Measurements from ENCODE around the gene ATF5.
"Not testable (repeated sequence)": the region's sequence is repeated elsewhere in the genome, so short reads cannot be mapped to it uniquely, and the experiment has no call there.

The ATF5 gene

GRCh38 chr19:49923055-49924003 is 5.7 kb upstream of the ATF5 start:
- no peak for DNase-seq (ENCODE audit: low read depth, low spot score)

DNA sequence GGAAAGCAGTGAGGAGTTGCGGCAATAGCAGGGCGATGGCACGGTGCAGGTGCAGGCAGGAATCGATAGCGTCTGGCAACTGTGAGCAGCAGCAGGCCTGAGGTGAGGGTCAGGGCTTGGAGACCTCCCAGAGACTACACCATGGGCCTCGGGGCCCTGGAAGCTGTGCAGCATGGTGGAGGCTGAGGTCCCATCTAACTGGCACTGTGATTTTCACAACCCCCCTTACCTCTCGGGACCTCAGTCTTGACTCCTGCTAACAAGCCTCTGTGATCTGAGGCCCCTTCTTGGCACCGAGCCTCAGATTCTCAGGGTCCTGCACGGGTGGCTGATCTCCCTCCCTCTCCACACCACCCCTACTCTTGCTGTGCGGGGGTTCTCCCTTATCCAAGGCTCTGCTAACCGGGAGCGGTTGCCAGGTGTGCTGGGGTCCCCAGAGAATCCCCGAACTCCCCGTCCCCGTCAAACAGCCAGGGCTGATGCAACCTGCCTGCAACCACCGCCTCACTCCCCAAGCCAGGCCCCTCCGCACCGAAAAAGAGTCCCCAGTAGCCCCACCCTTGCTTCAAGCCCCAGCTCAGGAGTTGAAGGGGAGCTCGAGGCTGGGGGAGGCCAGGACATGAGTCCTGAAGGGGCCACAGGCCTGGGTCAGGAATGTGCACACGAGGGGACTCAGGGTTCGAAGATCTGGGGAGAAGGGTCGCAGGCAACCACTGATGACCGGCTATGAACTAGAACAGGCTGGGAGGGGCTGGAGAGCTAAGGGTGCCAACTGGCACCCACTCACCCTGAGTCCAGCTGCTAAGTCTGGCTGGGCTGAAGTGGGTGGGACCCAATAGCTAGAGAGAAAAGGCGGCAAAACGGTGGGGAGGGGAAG is 4.8 kb upstream of the ATF5 start:
- DNase-seq (ENCODE audit: low read depth, low spot score) = no peak

- DNase-seq (ENCODE audit: low read depth, low spot score) = not testable (repeated sequence)
These were observed 4.2 kb upstream of the ATF5 start for GRCh38 chr19:49924881-49925210.

DNA sequence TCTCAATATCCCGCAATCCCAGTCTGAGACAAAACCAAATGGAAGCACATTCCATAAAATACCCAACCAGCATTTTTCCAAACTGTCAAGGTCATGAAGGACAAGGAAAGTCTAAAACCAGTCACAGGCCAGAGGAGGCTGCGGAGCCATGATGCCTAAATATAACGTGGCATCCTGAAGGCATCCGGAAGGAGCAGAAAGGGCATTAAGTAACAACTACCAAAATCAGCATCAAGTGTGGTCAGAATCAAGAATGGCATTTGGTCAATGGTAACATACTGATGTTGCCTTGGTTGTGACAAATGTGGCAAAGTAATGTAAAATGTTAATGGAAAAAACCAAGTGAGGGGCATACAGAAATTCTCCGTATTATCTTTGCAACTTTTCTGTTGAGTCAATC is 3.5 kb upstream of the ATF5 start:
- DNase-seq (ENCODE audit: low read depth, low spot score) = no peak

GRCh38 chr19:49926515-49926914 is 2.5 kb upstream of the ATF5 start:
- no peak for DNase-seq (ENCODE audit: low read depth, low spot score)

DNA sequence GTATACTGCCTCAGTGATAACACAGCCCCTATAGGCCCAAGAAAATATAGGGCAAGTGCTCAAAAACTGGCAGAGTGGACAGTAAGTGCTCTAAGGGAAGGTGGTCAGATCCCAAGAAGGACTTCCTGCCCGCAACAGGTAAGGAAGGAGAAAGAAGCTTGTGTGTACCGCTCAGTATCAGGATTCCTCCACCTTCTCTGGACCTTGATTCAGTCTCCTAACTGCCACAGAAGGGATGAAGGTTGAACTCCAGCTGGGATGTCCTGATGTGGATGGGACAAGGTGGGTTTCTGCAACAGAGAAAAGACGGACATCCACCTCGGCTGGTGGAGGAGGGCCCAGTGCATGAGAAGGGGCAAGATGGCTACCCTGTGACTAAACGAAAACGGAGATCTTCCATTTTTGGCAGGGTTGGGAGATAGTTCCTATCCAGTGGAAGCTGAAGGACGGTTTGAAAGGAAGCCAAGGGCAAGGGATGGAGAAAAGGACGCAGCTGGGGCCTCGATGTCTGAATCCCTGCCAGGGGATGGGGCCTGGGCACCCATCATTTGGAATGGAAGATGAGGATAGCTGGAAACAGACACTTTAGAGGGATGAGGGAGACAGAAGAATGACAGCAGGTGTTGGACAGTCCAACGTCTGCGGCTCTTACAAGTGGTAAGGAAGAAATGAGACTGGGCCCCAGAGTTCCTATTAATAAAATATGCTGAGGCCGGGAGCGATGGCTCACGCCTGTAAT is 1.3 kb upstream of the ATF5 start:
- no peak for DNase-seq (ENCODE audit: low read depth, low spot score)

GRCh38 chr19:49929611-49930482 is 842 bp downstream of the ATF5 start:
- DNase-seq (ENCODE audit: low read depth, low spot score) = peak; percentile 82

DNA sequence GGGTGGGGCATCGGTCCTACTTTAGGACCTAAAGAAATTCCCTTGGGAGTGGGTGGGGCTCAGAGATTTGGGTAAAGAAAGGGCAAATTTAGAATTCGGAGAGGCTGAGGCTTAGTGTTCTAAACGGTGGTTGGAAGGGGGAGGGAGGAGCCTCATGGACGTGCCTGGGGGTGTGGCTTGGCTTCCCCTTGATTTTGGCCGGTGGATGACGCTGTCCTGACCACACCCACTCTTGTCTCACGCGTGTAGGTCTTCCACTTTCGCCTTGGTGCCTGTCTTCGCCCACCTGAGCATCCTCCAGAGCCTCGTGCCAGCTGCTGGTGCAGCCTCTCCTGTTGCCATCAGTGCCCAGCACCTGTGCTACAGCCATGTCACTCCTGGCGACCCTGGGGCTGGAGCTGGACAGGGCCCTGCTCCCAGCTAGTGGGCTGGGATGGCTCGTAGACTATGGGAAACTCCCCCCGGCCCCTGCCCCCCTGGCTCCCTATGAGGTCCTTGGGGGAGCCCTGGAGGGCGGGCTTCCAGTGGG is 1.5 kb downstream of the ATF5 start:
- no peak for DNase-seq (ENCODE audit: low read depth, low spot score)

- DNase-seq (ENCODE audit: low read depth, low spot score) = no peak
These were observed 2.5 kb downstream of the ATF5 start for GRCh38 chr19:49931293-49932040.

DNA sequence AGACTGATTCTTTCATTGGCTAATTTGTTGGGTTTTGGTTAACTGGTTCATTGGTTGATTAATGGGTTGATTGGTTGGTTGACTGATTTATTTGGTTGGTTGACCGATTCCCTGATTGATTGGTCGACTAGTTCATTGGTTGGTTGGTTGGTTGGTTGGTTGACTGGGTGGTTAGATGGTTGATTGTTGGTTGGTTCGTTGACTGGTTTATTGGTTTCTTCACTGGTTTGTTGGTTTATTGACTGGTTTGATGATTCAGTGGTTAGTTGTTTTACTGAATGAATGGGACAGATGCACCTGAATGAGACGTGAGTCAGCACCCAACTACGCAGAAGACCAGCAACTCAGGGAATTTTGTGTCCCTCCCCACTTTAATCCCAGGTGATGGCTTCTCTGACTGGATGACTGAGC is 3.0 kb downstream of the ATF5 start:
- no peak for DNase-seq (ENCODE audit: low read depth, low spot score)

DNA sequence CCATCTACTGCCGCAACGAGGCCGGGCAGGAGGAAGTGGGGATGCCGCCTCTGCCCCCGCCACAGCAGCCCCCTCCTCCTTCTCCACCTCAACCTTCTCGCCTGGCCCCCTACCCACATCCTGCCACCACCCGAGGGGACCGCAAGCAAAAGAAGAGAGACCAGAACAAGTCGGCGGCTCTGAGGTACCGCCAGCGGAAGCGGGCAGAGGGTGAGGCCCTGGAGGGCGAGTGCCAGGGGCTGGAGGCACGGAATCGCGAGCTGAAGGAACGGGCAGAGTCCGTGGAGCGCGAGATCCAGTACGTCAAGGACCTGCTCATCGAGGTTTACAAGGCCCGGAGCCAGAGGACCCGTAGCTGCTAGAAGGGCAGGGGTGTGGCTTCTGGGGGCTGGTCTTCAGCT is 3.7 kb downstream of the ATF5 start:
- DNase-seq (ENCODE audit: low read depth, low spot score) = no peak

DNA sequence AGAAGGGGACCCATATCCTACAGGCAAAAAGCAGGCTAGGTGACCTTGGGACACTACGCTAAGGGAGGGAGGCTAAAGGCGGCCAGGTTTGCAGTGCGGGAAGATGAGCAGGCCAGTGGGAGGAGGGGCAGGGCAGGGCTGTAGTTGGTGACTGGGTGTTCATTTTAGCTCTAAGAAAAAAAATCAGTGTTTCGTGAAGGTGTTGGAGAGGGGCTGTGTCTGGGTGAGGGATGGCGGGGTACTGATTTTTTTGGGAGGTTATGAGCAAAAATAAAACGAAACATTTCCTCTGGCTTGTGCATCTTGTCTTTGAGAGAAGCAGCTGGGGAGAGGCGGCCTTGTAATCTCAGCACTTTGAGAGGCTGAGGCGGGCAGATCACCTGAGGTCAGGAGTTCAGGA is 4.6 kb downstream of the ATF5 start:
- DNase-seq (ENCODE audit: low read depth, low spot score) = no peak

DNA sequence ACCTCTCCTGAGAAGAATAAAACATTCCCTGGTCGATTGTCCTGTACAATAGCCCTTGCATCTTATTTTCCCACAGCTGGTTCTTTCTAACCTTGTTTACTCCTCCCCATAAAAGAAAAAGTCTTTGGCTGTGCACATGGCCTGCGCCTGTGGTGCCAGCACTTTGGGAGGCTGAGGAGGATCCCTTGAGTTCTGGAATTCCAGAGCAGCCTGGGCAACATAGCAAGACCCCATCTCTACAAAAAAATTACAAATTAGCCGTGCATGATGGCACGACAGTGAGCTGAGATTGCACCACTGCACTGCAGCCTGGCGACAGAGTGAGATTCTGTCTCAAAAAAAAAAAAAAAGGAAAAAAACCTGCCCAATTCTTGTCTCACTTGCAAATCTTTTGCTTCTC is 7.5 kb downstream of the ATF5 start:
- no peak for DNase-seq (ENCODE audit: low read depth, low spot score)

- DNase-seq (ENCODE audit: low read depth, low spot score) = peak; percentile 62
These were observed 8.9 kb downstream of the ATF5 start for GRCh38 chr19:49937750-49938381.

DNA sequence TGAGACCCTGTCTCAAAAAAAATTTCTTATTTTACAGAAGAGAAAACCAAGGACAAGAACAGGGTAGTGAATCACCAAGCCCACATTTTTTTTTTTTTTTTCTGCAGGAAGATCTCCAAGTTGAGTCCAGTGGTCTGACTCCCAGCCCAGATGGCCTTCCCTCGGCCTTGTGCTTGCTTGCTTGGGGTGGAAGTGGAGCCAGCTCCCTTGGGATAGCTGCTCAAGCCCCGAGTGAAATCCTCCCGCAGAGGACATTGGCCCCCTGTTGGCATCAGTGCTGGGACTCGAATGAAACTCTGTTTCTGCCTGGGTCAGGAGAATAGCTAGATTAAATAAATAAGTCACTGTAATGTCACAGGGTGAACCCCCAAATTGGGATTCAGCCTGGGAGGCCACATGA is 9.7 kb downstream of the ATF5 start:
- no peak for DNase-seq (ENCODE audit: low read depth, low spot score)

DNA sequence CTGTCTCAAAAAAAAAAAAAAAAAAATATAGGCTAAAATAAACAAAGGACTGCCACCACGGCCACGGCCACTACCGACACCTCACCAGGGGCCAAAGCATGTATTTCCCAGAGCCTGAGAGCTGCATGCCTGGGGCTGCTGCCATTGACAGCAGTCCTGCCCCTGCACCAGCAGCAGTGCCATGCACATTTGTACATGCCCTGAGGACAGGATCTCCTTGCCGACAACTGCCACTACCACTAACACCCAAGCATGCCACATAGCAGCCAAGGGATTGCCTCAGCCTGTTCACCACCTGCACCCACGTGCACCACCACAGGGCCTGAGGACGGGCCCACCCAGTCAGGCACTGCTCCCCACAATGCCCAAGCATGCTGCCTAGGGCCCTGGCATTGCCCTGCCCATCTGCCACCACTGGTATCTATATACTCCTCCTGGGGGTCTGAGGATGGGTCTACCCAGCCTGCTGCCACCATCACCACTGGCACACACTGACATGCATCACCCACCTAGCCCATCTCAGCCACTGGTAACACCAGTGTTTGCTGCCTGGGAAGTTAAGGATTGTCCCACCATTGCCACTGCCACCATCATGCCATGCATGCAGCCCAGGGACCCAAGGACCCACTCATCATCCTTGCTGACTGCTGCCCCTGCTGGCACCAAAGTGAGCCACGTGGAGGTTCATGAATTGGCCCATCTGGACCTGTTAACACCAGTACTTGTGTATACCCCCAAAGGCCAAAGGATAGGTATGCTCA is 10.9 kb downstream of the ATF5 start:
- no peak for DNase-seq (ENCODE audit: low read depth, low spot score)

GRCh38 chr19:49940482-49940791 is 11.4 kb downstream of the ATF5 start:
- DNase-seq (ENCODE audit: low read depth, low spot score) = no peak

DNA sequence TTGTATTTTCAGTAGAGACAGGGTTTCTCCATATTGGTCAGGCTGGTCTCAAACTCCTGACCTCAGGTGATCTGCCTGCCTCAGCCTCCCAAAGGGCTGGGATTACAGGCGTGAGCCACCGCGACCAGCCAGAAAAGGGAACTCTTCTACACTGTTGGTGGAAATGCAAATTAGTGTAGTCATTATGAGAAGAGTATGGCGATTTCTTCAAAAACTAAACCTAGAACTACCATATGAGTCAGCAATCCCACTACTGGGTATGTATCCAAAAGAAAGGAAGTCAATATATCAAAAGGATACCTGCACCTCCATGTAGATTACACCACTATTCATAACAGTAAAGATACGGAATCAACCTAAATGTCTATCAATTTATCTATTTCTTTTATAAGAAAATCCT is 15.6 kb downstream of the ATF5 start:
- not testable (repeated sequence) for DNase-seq (ENCODE audit: low read depth, low spot score)

GRCh38 chr19:49946415-49946814 is 17.4 kb downstream of the ATF5 start:
- no peak for DNase-seq (ENCODE audit: low read depth, low spot score)
